ENCODE data around the gene TH.

DNA sequence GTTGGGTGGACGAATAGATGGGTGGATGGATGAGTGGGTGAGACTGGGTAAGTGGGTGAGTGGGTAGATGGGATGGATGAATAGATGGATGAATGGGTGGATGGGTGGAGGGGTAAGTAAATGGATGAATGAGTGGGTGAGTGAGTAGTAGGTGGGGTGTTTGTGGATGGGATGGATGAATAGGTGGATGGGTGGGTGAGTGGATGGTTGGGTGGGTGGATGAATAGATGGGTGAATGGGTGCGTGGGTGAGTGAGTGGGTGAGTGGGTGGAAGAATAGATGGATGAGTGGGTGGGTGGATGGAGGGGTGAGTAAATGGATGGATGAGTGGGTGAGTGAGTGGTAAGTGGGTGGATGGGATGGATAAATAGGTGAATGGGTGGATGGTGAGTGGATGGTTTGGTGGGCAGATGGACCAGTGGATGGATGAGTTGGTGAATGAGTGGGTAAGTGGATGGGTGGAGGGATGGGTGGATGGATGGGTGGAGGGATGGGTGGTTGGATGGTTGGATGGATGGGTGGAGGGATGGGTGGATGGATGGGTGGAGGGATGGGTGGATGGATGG lies 45.0 kb downstream of the TH start:
- TF ChIP-seq POLR2A (IDR thresholded peaks at IDR 0.05; ENCODE audit: low read depth, low read length), result no peak
- TF ChIP-seq TAF1 (IDR thresholded peaks at IDR 0.05; ENCODE audit: borderline replicate concordance, low read depth, low read length), result no peak
